GM19438 (cell line): ENCODE results near the gene CFC1B.
"Not testable (repeated sequence)": the region's sequence is repeated elsewhere in the genome, so short reads cannot be mapped to it uniquely, and the experiment has no call there.

Experiments
- ATAC-seq: cut with Tn5 transposase; IDR thresholded peaks from one replicate; pipeline ENCODE4 v1.9.1; 2021; ENCODE audit warnings: low read depth; ENCODE audit not compliant: unreplicated experiment

CFC1B gene

GRCh38 chr2:130556441-130556840, 35.4 kb downstream of the CFC1B start:
- ATAC-seq, result not testable (repeated sequence)

- not testable (repeated sequence) for ATAC-seq
Measured at GRCh38 chr2:130566165-130566564, 45.1 kb downstream of the CFC1B start.

GRCh38 chr2:130571929-130572328, 50.9 kb downstream of the CFC1B start:
- not testable (repeated sequence) for ATAC-seq

- not testable (repeated sequence) for ATAC-seq
Measured at GRCh38 chr2:130574230-130574629, 53.2 kb downstream of the CFC1B start.

- ATAC-seq, result not testable (repeated sequence)
Measured at GRCh38 chr2:130576209-130576784, 55.3 kb downstream of the CFC1B start.

GRCh38 chr2:130577559-130577958, 56.5 kb downstream of the CFC1B start:
- not testable (repeated sequence) for ATAC-seq
